ENCODE measurements around the gene CNTN2. TPM values are rescaled to one million over a fixed set of nuclear protein-coding genes. Genes with fewer than 3 reads are reported as not detected.

CNTN2 gene
- total RNA-seq, 1 donor from 2014 or later, result 208 TPM

DNA sequence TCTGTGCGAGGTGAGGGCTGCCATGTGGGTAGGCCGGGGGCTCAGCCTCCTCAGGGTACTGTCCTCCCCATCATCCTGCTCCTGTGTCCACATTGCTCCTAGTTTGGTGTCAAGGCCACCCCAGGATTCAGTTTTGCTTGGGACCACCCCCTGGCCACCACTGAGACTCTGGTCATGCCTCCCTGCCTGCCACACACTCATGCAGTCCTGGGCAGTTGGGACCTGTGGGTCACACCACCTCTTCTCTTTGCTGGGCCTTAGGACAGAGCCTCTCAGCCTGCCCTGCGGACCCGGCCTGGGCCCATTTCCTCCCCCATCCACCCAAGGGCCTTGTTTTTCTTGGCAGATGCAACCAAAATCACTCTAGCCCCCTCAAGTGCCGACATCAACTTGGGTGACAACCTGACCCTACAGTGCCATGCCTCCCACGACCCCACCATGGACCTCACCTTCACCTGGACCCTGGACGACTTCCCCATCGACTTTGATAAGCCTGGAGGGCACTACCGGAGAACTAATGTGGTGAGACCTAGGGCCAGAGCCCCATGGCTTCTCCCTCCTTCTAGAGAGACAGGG is 21.8 kb downstream of the CNTN2 start:
- Mint-ChIP-seq H3K27ac (ENCODE audit: unreplicated experiment) (no peak overlapping the region), H3K4me3 (ENCODE audit: unreplicated experiment) (no peak overlapping the region), H3K27me3 (ENCODE audit: unreplicated experiment) (peaks cover 12% of the 10 kb centered on the region), H3K4me1 (ENCODE audit: low read depth, unreplicated experiment) (peaks cover 6% of the 10 kb centered on the region), H3K36me3 (ENCODE audit: unreplicated experiment) (peaks cover 5% of the 10 kb centered on the region), H3K9me3 (ENCODE audit: unreplicated experiment) (peaks cover 8% of the 10 kb centered on the region)
- DNase-seq, result no peak
- TF ChIP-seq, protein P1, sequence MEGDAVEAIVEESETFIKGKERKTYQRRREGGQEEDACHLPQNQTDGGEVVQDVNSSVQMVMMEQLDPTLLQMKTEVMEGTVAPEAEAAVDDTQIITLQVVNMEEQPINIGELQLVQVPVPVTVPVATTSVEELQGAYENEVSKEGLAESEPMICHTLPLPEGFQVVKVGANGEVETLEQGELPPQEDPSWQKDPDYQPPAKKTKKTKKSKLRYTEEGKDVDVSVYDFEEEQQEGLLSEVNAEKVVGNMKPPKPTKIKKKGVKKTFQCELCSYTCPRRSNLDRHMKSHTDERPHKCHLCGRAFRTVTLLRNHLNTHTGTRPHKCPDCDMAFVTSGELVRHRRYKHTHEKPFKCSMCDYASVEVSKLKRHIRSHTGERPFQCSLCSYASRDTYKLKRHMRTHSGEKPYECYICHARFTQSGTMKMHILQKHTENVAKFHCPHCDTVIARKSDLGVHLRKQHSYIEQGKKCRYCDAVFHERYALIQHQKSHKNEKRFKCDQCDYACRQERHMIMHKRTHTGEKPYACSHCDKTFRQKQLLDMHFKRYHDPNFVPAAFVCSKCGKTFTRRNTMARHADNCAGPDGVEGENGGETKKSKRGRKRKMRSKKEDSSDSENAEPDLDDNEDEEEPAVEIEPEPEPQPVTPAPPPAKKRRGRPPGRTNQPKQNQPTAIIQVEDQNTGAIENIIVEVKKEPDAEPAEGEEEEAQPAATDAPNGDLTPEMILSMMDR (IDR thresholded peaks at IDR 0.05; ENCODE audit: partially characterized antibody, unreplicated experiment), result no peak

- TF ChIP-seq, protein P1 (IDR thresholded peaks at IDR 0.05; ENCODE audit: partially characterized antibody, unreplicated experiment), result no peak
- H3K9me3 Mint-ChIP-seq (ENCODE audit: unreplicated experiment), result peaks cover 5% of the 10 kb centered on the region
- H3K4me1 Mint-ChIP-seq (ENCODE audit: low read depth, unreplicated experiment), result peaks cover 6% of the 10 kb centered on the region
- peaks cover 5% of the 10 kb centered on the region for H3K36me3 Mint-ChIP-seq (ENCODE audit: unreplicated experiment)
- H3K27ac Mint-ChIP-seq (ENCODE audit: unreplicated experiment), result no peak overlapping the region
- H3K4me3 Mint-ChIP-seq (ENCODE audit: unreplicated experiment), result no peak overlapping the region
- no peak for DNase-seq
- H3K27me3 Mint-ChIP-seq (ENCODE audit: unreplicated experiment), result peaks cover 12% of the 10 kb centered on the region
Measured at GRCh38 chr1:205065666-205066065, 22.7 kb downstream of the CNTN2 start.

GRCh38 chr1:205066141-205066818 is 23.3 kb downstream of the CNTN2 start:
- DNase-seq, result no peak
- H3K27me3 Mint-ChIP-seq (ENCODE audit: unreplicated experiment), result peaks cover 9% of the 10 kb centered on the region
- peaks cover 6% of the 10 kb centered on the region for H3K4me1 Mint-ChIP-seq (ENCODE audit: low read depth, unreplicated experiment)
- no peak overlapping the region for H3K27ac Mint-ChIP-seq (ENCODE audit: unreplicated experiment)
- peaks cover 5% of the 10 kb centered on the region for H3K36me3 Mint-ChIP-seq (ENCODE audit: unreplicated experiment)
- TF ChIP-seq, protein P1 (IDR thresholded peaks at IDR 0.05; ENCODE audit: partially characterized antibody, unreplicated experiment), result no peak
- H3K4me3 Mint-ChIP-seq (ENCODE audit: unreplicated experiment), result no peak overlapping the region
- H3K9me3 Mint-ChIP-seq (ENCODE audit: unreplicated experiment), result peaks cover 7% of the 10 kb centered on the region

GRCh38 chr1:205067031-205067430 is 24.0 kb downstream of the CNTN2 start:
- peaks cover 4% of the 10 kb centered on the region for H3K9me3 Mint-ChIP-seq (ENCODE audit: unreplicated experiment)
- H3K4me1 Mint-ChIP-seq (ENCODE audit: low read depth, unreplicated experiment), result peaks cover under 1% of the 10 kb centered on the region
- no peak overlapping the region for H3K4me3 Mint-ChIP-seq (ENCODE audit: unreplicated experiment)
- TF ChIP-seq, protein P1 (IDR thresholded peaks at IDR 0.05; ENCODE audit: partially characterized antibody, unreplicated experiment), result no peak
- H3K36me3 Mint-ChIP-seq (ENCODE audit: unreplicated experiment), result peaks cover 5% of the 10 kb centered on the region
- DNase-seq, result no peak
- H3K27me3 Mint-ChIP-seq (ENCODE audit: unreplicated experiment), result peaks cover 9% of the 10 kb centered on the region
- no peak overlapping the region for H3K27ac Mint-ChIP-seq (ENCODE audit: unreplicated experiment)

GRCh38 chr1:205068001-205068400 is 25.0 kb downstream of the CNTN2 start:
- no peak overlapping the region for H3K4me3 Mint-ChIP-seq (ENCODE audit: unreplicated experiment)
- H3K9me3 Mint-ChIP-seq (ENCODE audit: unreplicated experiment), result peaks cover 4% of the 10 kb centered on the region
- no peak overlapping the region for H3K27ac Mint-ChIP-seq (ENCODE audit: unreplicated experiment)
- TF ChIP-seq, protein P1 (IDR thresholded peaks at IDR 0.05; ENCODE audit: partially characterized antibody, unreplicated experiment), result no peak
- no peak for DNase-seq
- peaks cover 5% of the 10 kb centered on the region for H3K36me3 Mint-ChIP-seq (ENCODE audit: unreplicated experiment)
- no peaks in the 10 kb centered on the region for H3K4me1 Mint-ChIP-seq (ENCODE audit: low read depth, unreplicated experiment)
- peaks cover 9% of the 10 kb centered on the region for H3K27me3 Mint-ChIP-seq (ENCODE audit: unreplicated experiment)
